Kidney (tissue), 14 donors: ENCODE measurements around the gene ZFP69. TPM values are rescaled to one million over a fixed set of nuclear protein-coding genes. Genes with fewer than 3 reads are reported as not detected.

Source experiments
- DNase-seq, 5 donors: peaks; one replicate each; pipeline ENCODE4 v3.0.0-alpha.2; 2013 to 2020
- FAIRE-seq: peaks from 2 replicates; lab custom pipeline; 2012; peaks lifted over from hg19 to GRCh38; lab: Jason Lieb, UNC
- H3K27ac ChIP-seq, 2 donors: one replicate each; pipeline ENCODE4 v1.7.0; 2013; ENCODE audit warnings: low read depth in 2 of 2, low read length in 2 of 2, inconsistent platforms in 1 of 2
- H3K27me3 ChIP-seq: one replicate; pipeline ENCODE4 v1.7.1; 2013; ENCODE audit warnings: low read length, inconsistent platforms; ENCODE audit not compliant: control insufficient read depth, insufficient read depth
- H3K36me3 ChIP-seq, 3 donors: one replicate each; pipeline versions ENCODE4 v1.7.0 to v1.7.1; 2013; ENCODE audit warnings: low read length in 3 of 3, control low read depth in 1 of 3, inconsistent platforms in 1 of 3; ENCODE audit not compliant: insufficient read depth in 3 of 3, control insufficient read depth in 2 of 3
- H3K4me1 ChIP-seq, 3 donors: one replicate each; pipeline versions ENCODE4 v1.7.0 to v1.7.1; 2013; ENCODE audit warnings: low read length in 3 of 3, inconsistent platforms in 1 of 3, low read depth in 1 of 3; ENCODE audit not compliant: control insufficient read depth in 2 of 3, insufficient read depth in 2 of 3
- H3K4me3 ChIP-seq, 3 donors: one replicate each; pipeline versions ENCODE4 v1.7.0 to v1.8.1; 2013; ENCODE audit warnings: low read length in 3 of 3, control low read depth in 1 of 3, inconsistent platforms in 1 of 3
- H3K9ac ChIP-seq, 3 donors: one replicate each; pipeline versions ENCODE4 v1.7.0 to v1.7.1; 2013; ENCODE audit warnings: low read length in 3 of 3, control low read depth in 1 of 3, inconsistent platforms in 1 of 3
- H3K9me3 ChIP-seq, 3 donors: one replicate each; pipeline versions ENCODE4 v1.7.0 to v1.7.1; 2013; ENCODE audit warnings: low read length in 3 of 3, control low read depth in 1 of 3, inconsistent platforms in 1 of 3; ENCODE audit not compliant: control insufficient read depth in 2 of 3, insufficient read depth in 1 of 3
- intact Hi-C: fragments of 100-400 bp; cut with DNase I; formaldehyde crosslinking; loops from one replicate; pipeline ENCODE4 v1.11.1; 2022
- polyA plus RNA-seq: library from polyadenylated mRNA; stranded (reverse); fragments of 350-450 nt; fragmentation: Illumina TruSeq; extraction: RNeasy Lipid Tissue Mini Kit (QIAGEN cat#74804); gene quantifications from one replicate; pipeline ENCODE4 v1.2.3, GENCODE V29; 2014; ENCODE audit warnings: low read depth, low replicate concordance; ENCODE audit not compliant: insufficient read depth
- total RNA-seq: library from RNA; stranded (reverse); fragmentation: NEBNext Ultra II Directional; extraction: Animal tissue kit (Norgen Biotek cat#: 25700); gene quantifications from one replicate; pipeline ENCODE4 v1.2.1, GENCODE V29; 2021
- TF ChIP-seq, protein P1 (sequence below): IDR thresholded peaks from 3 replicates; pipeline ENCODE4 v1.5.1; 2012; ENCODE audit warnings: mild to moderate bottlenecking, moderate library complexity, borderline replicate concordance; ENCODE audit not compliant: insufficient read depth; ENCODE audit errors: extremely low read depth
- donor health status: control.
- donor health status: control.
- donor health status: control.
- donor health status: control.
- donor health status: control.
- donor health status: DM: yes; HTN: yes; CAD: no.
- donor health status: Normal renal cell carcinoma (clear cell type).

Gene ZFP69
- total and polyA plus RNA-seq, 2 donors from 2014 or later = 2.7 to 2.9 TPM

DNA sequence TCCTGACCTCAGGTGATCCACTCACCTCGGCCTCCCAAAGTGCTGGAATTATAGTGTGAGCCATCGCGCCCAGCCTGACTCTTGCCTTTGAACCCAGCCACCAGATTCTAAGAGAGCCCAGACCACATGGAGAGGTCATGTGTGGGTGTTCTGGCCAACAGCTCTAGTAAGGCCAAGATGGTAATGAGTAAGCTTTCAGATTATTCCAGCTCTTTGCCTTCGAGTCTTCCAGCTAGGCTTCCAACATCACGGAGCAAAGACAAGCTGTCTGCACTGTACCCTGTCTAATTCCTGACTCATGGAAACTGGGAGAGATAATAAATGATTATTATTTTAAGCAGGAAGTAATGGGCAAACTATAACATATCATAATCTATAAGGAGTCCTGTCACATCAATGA is 41.6 kb upstream of the ZFP69 start:
- H3K27me3 ChIP-seq = no peaks in the 10 kb centered on the region
- no peak overlapping the region for H3K9ac ChIP-seq
- H3K4me3 ChIP-seq = no peak overlapping the region
- FAIRE-seq (no peak), DNase-seq (no peak)
- TF ChIP-seq, protein P1, sequence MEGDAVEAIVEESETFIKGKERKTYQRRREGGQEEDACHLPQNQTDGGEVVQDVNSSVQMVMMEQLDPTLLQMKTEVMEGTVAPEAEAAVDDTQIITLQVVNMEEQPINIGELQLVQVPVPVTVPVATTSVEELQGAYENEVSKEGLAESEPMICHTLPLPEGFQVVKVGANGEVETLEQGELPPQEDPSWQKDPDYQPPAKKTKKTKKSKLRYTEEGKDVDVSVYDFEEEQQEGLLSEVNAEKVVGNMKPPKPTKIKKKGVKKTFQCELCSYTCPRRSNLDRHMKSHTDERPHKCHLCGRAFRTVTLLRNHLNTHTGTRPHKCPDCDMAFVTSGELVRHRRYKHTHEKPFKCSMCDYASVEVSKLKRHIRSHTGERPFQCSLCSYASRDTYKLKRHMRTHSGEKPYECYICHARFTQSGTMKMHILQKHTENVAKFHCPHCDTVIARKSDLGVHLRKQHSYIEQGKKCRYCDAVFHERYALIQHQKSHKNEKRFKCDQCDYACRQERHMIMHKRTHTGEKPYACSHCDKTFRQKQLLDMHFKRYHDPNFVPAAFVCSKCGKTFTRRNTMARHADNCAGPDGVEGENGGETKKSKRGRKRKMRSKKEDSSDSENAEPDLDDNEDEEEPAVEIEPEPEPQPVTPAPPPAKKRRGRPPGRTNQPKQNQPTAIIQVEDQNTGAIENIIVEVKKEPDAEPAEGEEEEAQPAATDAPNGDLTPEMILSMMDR = no peak
- H3K27ac ChIP-seq = no peak overlapping the region
- H3K9me3 ChIP-seq = no peaks in the 10 kb centered on the region
- intact Hi-C loops = no loop called here
- no peaks in the 10 kb centered on the region for H3K36me3 ChIP-seq
- no peaks in the 10 kb centered on the region for H3K4me1 ChIP-seq

DNA sequence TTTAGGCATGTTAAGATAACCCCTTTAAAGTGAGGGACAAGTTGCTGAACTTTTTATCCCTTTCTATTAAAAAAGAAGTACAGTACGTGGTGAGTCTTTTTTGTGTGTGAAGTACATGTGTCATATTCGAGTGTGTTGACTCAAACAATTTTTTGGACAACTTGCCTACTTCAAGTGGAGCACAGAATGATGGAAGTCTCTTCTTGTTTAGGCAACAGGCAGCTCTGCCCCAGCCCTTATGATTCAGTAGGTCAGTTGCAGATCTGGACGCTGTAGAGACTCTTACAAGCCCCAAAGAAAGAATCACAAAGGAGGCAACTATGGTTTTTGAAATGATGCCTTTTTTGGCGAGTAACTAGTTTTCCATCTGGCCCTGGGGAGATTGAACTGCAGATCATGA is 41.2 kb upstream of the ZFP69 start:
- no peaks in the 10 kb centered on the region for H3K36me3 ChIP-seq
- FAIRE-seq (no peak), DNase-seq (no peak)
- no peaks in the 10 kb centered on the region for H3K27me3 ChIP-seq
- no peak overlapping the region for H3K27ac ChIP-seq
- no peak overlapping the region for H3K9ac ChIP-seq
- no peak overlapping the region for H3K4me3 ChIP-seq
- H3K4me1 ChIP-seq = no peaks in the 10 kb centered on the region
- intact Hi-C loops = no loop called here
- H3K9me3 ChIP-seq = no peaks in the 10 kb centered on the region
- TF ChIP-seq, protein P1 = no peak

DNA sequence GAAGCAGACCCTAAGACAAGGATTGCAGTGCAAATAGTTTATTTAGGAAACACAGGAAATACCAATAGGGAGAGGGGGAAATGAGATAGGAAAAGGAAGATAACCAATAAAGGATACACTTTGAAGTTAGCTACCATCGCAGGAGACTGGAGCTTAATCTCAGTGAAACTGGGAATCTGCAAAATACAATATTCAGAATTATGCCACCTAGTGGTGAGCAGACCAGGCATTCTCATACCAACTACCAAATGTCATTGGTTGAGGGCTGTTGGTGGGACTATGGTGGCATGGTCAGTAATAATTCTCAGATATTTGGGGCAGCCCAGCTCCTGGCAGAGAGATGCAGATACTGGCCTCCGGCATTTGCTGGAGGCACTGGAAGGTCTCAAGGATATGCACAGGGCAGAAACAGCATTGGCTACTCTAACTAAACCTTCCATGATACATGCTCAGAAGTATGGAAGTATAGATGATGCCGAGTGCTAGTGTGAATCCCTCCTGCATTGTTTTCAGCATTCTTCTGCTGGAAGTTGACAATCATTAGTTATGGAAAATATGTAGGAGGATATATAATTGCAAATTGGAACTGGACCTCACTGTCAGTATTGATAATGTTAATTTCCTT is 38.6 kb upstream of the ZFP69 start:
- intact Hi-C loops = no loop called here
- H3K27me3 ChIP-seq = no peaks in the 10 kb centered on the region
- H3K4me3 ChIP-seq = no peak overlapping the region
- DNase-seq (peak in 1 of 5 donors; percentile 13), FAIRE-seq (no peak)
- H3K9ac ChIP-seq = no peak overlapping the region
- H3K36me3 ChIP-seq = no peaks in the 10 kb centered on the region
- TF ChIP-seq, protein P1 = peak; percentile 49
- H3K9me3 ChIP-seq = no peaks in the 10 kb centered on the region
- no peaks in the 10 kb centered on the region for H3K4me1 ChIP-seq
- H3K27ac ChIP-seq = no peak overlapping the region

DNA sequence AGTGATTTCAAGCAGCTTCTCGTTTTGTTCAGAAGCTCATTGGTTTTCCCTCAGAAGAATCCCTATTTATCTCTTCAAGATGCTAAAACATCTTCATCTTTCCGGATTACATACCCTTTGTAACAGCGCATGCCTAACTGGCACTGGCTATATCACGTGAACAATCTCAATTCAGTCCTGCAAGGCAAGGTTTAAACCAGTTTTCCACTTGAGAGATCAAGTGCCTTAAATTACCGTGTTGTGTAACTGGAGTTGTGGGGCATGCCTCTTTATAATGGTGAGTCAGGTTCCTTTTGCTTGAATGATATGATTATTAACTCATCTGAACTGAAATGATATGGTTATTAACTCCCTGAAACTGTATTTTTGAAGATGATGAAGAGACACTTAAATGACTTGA is 37.8 kb upstream of the ZFP69 start:
- Histone ChIP-seq H3K9me3 (no peaks in the 10 kb centered on the region), H3K27ac (no peak overlapping the region), H3K36me3 (no peaks in the 10 kb centered on the region), H3K9ac (no peak overlapping the region), H3K27me3 (no peaks in the 10 kb centered on the region), H3K4me3 (no peak overlapping the region), H3K4me1 (no peaks in the 10 kb centered on the region)
- intact Hi-C loops = no loop called here
- DNase-seq = peak in 2 of 5 donors; percentile 33 to 40
- FAIRE-seq = no peak
- TF ChIP-seq, protein P1 = no peak
